Stromal cell of bone marrow (primary cell): ENCODE results near the gene GADL1.

Experiments
- DNase-seq: peaks from one replicate; pipeline ENCODE4 v3.0.0-alpha.2; 2012; ENCODE audit warnings: low read depth

Gene GADL1

GRCh38 chr3:30894521-30895251, at the start of gene GADL1:
GADL1 (minus strand) TSS chr3:30894661; CDS start chr3:30894614, 47 bp downstream.
- DNase-seq: no peak

- no peak for DNase-seq
These were observed 49.7 kb upstream of the GADL1 start for GRCh38 chr3:30944124-30944523.

GRCh38 chr3:30943206-30943605, 48.7 kb upstream of the GADL1 start:
- no peak for DNase-seq

GRCh38 chr3:30941342-30941741, 46.9 kb upstream of the GADL1 start:
- no peak for DNase-seq

- DNase-seq: no peak
These were observed 46.3 kb upstream of the GADL1 start for GRCh38 chr3:30940740-30941139.

- DNase-seq: peak; percentile 54
These were observed 39.7 kb upstream of the GADL1 start for GRCh38 chr3:30934208-30934550.

- DNase-seq: no peak
These were observed 39.2 kb upstream of the GADL1 start for GRCh38 chr3:30933478-30934207.

GRCh38 chr3:30932513-30933098, 38.1 kb upstream of the GADL1 start:
- no peak for DNase-seq

- peak; percentile 44 for DNase-seq
These were observed 30.3 kb upstream of the GADL1 start for GRCh38 chr3:30924763-30925162.

GRCh38 chr3:30919564-30919963, 25.1 kb upstream of the GADL1 start:
- no peak for DNase-seq

- DNase-seq: no peak
These were observed 24.3 kb upstream of the GADL1 start for GRCh38 chr3:30918761-30919160.

GRCh38 chr3:30915782-30916181, 21.3 kb upstream of the GADL1 start:
- DNase-seq: no peak

GRCh38 chr3:30914696-30915095, 20.2 kb upstream of the GADL1 start:
- DNase-seq: no peak

- no peak for DNase-seq
These were observed 18.7 kb upstream of the GADL1 start for GRCh38 chr3:30913176-30913575.

GRCh38 chr3:30912301-30912700, 17.8 kb upstream of the GADL1 start:
- no peak for DNase-seq

- DNase-seq: no peak
These were observed 14.1 kb upstream of the GADL1 start for GRCh38 chr3:30908456-30909037.

- DNase-seq: no peak
These were observed 10.5 kb upstream of the GADL1 start for GRCh38 chr3:30904996-30905395.

- no peak for DNase-seq
These were observed 868 bp upstream of the GADL1 start for GRCh38 chr3:30895329-30895728.

- DNase-seq: no peak
These were observed 659 bp downstream of the GADL1 start for GRCh38 chr3:30893678-30894325.

GRCh38 chr3:30890907-30891306, 3.6 kb downstream of the GADL1 start:
- no peak for DNase-seq

- no peak for DNase-seq
These were observed 7.6 kb downstream of the GADL1 start for GRCh38 chr3:30886888-30887287.

- DNase-seq: no peak
These were observed 15.6 kb downstream of the GADL1 start for GRCh38 chr3:30878862-30879261.
